GM12875 (cell line): ENCODE measurements around the gene LRRK1.

Experiments used
- H3K4me3 ChIP-seq: one replicate; pipeline ENCODE4 v1.5.1; 2011; ENCODE audit warnings: low read depth, low read length, control low read depth
- CTCF ChIP-seq: IDR thresholded peaks from 2 replicates; pipeline ENCODE4 v1.5.1; 2011; ENCODE audit warnings: low read depth, mild to moderate bottlenecking, control low read depth, inconsistent platforms, low read length, moderate library complexity, borderline replicate concordance; ENCODE audit not compliant: insufficient read depth

LRRK1 gene

GRCh38 chr15:101028321-101028720, 109.2 kb downstream of the LRRK1 start:
- TF ChIP-seq CTCF, result no peak
- H3K4me3 ChIP-seq, result no peak overlapping the region

GRCh38 chr15:101028772-101029438, 109.7 kb downstream of the LRRK1 start:
- TF ChIP-seq CTCF, result no peak
- H3K4me3 ChIP-seq, result no peak overlapping the region

GRCh38 chr15:101029971-101030661, 111.0 kb downstream of the LRRK1 start:
- no peak overlapping the region for H3K4me3 ChIP-seq
- TF ChIP-seq CTCF, result no peak

- no peak for TF ChIP-seq CTCF
Measured at GRCh38 chr15:101031213-101031612, 112.1 kb downstream of the LRRK1 start.

DNA sequence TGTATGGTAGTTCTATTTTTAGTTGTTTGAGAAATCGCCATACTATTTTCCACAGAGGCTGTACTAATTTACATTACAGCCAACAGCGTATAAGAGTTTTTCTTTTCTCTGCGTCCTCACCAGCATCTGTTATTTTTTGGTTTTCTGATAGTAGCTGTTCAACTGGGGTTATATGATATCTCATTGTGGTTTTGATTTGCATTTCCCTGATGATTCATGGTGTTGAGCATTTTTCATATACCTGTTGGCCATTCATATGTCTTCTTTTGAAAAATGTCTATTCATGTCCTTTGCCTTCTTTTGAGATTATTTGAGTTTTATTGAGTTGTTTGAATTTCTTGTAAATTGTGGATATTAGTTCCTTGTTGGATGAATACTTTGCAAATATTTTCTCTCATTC, 114.6 kb downstream of the LRRK1 start:
- H3K4me3 ChIP-seq, result no peak overlapping the region
- no peak for TF ChIP-seq CTCF

More at GRCh38 chr15:101031213-101031612, 112.1 kb downstream of the LRRK1 start:
- H3K4me3 ChIP-seq, result no peak overlapping the region

DNA sequence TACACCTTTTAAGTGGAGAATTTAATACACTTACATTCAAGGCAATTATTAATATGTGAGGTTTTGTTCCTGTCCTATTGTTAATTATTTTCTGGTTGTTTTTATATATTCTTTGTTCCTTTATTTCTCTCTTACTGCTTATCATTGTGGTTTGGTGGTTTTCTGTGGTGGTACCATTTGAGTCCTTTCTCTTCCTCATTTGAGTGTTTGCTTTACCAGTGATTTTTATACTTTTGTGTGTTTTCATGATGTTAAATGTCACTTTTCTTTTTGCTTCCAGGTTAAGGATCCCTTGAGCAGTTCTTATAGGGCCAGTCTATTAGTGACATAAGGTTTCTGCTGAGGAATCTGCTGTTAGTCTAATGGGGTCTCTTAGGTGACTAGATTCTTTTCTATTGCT, 116.5 kb downstream of the LRRK1 start:
- no peak overlapping the region for H3K4me3 ChIP-seq
- TF ChIP-seq CTCF, result no peak

DNA sequence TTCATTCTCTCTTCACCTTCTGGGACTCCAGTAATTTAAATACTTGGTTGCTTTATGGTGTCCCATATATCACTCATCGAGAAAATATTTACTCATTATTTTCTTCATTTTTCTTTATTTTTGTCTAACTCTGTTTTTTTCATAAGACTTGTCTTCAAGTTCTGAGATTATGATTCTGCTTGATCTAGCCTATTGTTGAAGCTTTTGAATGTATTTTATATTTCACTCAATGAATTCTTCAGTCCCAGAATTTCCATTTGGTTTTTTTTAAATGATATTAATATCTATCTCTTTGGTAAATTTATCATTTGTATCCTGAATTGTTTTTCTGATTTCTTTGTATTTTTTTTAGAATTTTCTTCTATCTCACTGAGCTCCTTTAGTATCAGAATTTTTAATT, 117.0 kb downstream of the LRRK1 start:
- H3K4me3 ChIP-seq, result no peak overlapping the region
- no peak for TF ChIP-seq CTCF
